A172 (cell line): ENCODE data around the gene GPR62. TPM values are rescaled to one million over a fixed set of nuclear protein-coding genes. Genes with fewer than 3 reads are reported as not detected.
A peak's percentile ranks its signal among the peaks of the same experiment; 100 is the strongest.

Experiments used
- DNase-seq: peaks from one replicate; pipeline ENCODE4 v3.0.0-alpha.2; 2015; ENCODE audit warnings: low spot score
- total RNA-seq: library from RNA; depleted of rRNA; stranded (reverse); fragments of >200 nt; shearing (Covaris generic); gene quantifications from 2 replicates; pipeline ENCODE4 v1.2.3, GENCODE V29; 2014

The GPR62 gene
- total RNA-seq, 1 experiment from 2014 or later: not detected

GRCh38 chr3:51937611-51938450 is 17.4 kb upstream of the GPR62 start:
- DNase-seq: no peak

DNA sequence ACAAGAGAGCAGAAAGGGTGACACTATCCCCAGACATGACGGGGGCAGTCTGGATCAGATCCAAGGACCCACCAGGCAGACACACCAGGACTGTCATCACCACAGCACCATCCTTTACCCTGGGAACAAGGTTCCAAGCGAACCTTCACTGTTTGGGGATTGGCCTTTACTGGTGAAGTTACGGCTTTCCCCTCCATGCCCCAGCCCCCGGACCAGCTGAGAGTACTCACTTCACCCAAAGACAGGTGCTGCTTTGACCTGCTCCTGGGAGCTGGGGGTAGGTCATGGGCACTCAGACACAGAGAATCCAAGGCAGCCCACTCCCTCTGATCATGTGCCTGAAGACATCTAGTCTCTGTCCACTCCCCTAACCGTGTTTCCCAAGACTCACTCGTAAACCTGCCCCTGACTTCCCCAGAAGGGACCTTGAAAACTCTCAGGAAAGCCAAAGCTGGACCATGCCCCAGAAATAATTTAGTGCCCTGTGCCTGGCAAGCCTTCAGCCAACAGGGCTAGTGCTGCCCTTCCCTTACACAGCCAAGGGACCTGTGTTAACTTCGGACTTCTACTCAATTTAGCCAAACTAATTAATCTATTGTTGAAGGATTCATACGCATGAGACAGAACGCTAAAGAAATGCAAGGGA is 16.3 kb upstream of the GPR62 start:
- no peak for DNase-seq

DNA sequence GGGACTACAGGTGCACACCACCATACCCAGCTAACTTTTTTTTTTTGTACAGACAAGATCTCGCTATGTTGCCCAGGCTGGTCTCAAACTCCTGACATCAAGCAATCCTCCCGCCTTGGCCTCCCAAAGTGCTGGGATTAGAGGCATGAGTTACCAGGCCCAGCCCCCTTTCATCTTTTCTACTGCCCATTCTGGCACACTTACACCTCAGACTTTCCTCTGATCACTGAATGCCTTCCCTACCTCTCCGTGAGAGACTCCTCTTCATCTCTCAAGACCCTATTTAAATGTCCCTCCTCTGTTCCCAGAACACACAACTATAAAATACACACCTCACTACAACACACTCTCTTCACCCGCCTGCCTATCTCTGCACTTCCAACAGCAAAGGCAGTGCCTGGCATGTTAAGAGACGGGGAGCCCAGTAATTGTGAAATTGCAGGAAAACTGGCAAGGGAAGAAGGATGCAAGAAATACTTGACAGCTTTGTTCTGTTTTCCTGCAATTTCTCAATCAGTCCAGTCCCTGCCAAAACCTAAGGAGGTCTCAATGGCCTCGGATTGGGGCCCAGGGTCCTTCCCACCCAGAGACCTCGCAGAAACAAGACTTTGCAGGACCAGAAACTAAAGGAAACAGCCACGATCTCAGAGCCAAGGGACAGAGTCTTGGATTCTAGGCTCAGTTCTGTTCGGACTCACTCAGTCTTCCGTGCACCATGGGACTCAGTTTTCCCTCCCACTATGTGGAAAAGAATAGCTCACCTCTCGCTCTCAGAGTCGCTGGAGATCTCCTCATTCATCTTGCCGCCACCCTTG is 14.3 kb upstream of the GPR62 start:
- DNase-seq: no peak

DNA sequence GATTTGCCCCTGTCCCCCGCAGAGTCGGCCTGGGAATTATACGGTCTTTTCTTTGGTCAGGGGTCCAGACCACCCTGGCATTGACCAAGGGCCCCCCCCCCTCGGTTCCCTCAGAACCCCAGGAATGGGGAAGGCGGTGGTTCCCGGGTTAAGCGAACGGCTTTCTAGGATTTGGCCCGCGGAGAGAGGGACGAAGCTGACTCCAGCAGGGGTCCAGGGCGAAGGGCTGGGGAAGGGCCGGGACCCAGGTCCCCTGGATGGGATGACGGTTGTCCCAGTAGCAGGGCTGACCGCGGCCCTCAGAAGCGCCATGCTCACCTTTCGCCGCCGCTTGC is 13.8 kb upstream of the GPR62 start:
- no peak for DNase-seq

- peak; percentile 99 for DNase-seq
These were observed 13.2 kb upstream of the GPR62 start, which contains the start of the genes PARP3 and RRP9 for GRCh38 chr3:51941798-51942602. TSS of gene PARP3 (plus strand) at chr3:51942363. CDS start at chr3:51943356, 993 bp downstream. TSS of gene RRP9 (minus strand) at chr3:51941904. CDS start at chr3:51941867, 37 bp downstream.

GRCh38 chr3:51942603-51943450 is 12.4 kb upstream of the GPR62 start:
- peak; percentile 84 for DNase-seq

DNA sequence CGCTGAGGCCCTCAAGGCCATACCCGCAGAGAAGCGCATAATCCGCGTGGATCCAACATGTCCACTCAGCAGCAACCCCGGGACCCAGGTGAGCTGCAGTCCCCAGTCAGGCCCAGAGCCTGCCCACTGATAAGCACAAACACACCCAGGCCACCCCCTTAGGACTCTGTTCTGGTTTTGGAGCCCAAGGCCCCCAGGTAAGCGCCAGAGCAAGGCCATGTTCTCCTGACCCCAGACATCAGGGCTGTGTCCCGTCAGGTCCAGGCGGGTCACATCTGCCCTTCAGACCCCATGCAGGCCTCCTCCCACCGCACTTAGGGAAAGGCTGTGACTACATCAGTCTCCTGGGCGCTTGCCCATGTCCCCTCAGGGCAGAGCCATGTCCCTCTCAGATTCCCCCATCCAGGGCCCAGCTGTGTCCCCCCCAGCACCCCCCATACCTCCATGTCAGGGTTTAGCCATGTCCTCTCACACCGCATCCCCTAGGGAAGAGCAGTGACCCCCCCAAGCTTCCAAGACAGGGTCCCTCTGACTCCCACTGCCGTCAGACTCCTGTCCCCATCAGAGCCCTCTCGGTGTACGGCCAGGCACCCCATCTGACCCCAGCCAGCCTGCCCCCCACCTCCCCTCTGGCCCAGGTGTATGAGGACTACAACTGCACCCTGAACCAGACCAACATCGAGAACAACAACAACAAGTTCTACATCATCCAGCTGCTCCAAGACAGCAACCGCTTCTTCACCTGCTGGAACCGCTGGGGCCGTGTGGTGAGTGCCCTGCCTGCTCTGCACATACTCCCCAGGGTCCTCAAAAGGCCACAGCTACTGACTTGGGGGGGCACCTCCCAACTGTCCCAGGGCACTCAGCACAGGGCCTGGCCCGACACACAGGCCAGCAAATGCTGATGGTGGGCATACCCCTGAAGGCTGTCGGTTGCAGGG is 11.5 kb upstream of the GPR62 start:
- no peak for DNase-seq

DNA sequence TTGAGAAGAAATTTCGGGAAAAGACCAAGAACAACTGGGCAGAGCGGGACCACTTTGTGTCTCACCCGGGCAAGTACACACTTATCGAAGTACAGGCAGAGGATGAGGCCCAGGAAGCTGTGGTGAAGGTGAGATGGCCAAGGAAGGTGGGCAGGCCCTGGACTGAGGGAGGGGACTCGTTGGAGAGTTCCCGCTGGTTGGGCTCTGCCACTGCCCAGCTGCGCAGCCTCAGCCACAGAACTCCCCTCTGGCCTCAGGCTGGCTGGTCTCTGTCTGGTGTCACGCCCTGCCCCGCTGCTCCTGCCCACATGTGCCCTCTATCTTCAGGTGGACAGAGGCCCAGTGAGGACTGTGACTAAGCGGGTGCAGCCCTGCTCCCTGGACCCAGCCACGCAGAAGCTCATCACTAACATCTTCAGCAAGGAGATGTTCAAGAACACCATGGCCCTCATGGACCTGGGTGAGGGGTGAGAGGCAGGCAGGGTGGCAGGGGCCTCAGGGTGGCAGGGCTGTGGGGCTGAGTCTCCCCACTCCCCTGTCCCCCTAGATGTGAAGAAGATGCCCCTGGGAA is 10.6 kb upstream of the GPR62 start:
- DNase-seq: no peak

GRCh38 chr3:51945031-51945840 is 9.9 kb upstream of the GPR62 start:
- DNase-seq: no peak

- DNase-seq: no peak
These were observed 9.1 kb upstream of the GPR62 start for GRCh38 chr3:51945926-51946705.

GRCh38 chr3:51946796-51947195 is 8.4 kb upstream of the GPR62 start:
- no peak for DNase-seq

DNA sequence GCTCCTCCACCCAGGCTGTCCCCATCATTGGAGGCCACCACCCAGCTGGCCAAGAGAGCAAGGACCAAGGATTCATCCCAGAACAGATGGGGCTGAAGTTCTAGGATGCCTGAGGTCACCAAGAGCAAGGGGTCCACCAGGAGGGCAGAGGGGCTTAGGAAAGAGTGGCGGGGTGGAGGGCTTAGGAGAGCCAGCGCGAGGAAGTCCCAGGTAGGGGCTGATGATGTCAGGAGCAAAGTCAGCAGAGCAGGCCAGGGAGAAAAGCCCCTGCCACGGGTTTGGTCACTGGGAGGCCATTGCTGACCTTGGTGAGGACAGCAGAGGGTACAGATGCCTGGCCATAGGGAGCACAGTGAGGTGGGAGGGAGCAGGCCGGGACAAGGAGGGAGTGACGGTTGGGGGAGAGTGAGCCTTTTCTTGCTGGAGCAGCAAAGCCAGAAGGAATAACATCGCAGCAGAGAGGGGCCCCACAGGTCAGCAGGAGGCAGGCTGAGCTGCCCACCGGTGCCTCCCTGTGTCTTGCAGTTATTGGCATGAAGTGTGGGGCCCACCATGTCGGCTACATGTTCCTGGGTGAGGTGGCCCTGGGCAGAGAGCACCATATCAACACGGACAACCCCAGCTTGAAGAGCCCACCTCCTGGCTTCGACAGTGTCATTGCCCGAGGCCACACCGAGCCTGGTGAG is 7.8 kb upstream of the GPR62 start:
- no peak for DNase-seq

DNA sequence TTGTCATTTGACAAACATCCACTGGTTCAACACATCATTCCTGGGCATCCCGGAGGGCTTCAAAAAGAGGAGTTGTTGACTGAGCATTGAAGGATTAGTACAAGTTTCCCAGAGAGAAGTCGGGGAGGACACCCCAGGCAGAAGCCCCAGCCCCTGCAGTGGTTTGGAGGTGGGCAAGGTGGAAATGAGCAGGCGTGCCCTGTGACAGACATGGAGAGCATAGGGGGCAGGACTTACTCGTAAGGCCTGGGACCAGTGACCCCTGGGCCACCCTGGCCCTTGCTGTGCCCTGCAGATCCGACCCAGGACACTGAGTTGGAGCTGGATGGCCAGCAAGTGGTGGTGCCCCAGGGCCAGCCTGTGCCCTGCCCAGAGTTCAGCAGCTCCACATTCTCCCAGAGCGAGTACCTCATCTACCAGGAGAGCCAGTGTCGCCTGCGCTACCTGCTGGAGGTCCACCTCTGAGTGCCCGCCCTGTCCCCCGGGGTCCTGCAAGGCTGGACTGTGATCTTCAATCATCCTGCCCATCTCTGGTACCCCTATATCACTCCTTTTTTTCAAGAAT is 7.1 kb upstream of the GPR62 start:
- DNase-seq: no peak

- no peak for DNase-seq
These were observed 6.1 kb upstream of the GPR62 start for GRCh38 chr3:51949121-51949520.

- no peak for DNase-seq
These were observed 4.3 kb upstream of the GPR62 start for GRCh38 chr3:51950899-51951298.

DNA sequence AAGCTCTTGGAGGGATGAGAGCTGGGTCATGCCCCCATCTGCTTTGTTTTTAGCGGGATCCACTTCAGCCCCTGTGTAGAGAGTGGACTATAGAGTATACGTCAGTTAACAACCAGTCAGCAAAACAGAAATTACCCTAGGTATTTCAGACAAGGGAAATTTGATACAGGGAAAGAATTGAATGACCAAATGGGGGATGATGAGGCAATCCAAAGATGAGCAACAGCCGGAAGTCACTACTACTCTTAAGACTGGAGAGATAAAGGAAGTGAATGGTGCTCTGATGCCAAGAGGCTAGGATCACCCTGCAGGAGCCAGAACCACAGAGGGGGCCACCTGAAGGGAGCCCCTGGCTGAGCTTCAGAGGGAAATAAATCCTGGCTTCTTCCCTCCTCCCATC is 1.7 kb upstream of the GPR62 start:
- DNase-seq: peak; percentile 37
